GM12865 (cell line): Measurements from ENCODE around the gene CENPF.
A peak's percentile ranks its signal among the peaks of the same experiment; 100 is the strongest.
"Not testable (repeated sequence)": the region's sequence is repeated elsewhere in the genome, so short reads cannot be mapped to it uniquely, and the experiment has no call there.

Experiments
- DNase-seq: peaks from one replicate; pipeline ENCODE4 v3.0.0; 2010; ENCODE audit warnings: low read depth
- H3K4me3 ChIP-seq: 2 replicates; pipeline ENCODE4 v1.5.1; 2011; ENCODE audit warnings: mild to moderate bottlenecking, low read depth, low read length, control low read depth
- TF ChIP-seq, protein P1 (sequence below): IDR thresholded peaks from 2 replicates; pipeline ENCODE4 v1.5.1; 2011; ENCODE audit warnings: low read length, control low read depth, low read depth, inconsistent platforms; ENCODE audit not compliant: insufficient read depth; ENCODE audit errors: missing control alignments

Gene CENPF

DNA sequence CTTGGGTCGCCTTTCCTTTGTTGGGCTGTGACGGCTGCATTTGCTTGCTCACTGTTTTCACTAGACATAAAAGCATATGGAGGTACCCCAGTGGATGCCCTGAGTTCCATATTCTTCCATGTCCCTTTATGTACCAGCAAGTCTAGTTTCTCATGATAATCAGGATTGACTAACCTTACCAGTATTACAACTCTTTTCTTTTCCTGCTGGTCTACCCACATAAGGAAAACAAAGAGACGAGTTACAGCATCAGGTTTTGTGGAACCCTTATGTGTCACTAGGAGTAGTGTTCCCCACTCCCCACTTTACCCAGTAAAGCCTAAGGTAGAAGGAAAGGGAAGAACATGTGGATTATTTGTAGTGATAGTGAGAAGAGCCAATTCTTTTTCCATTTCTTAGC, 16.4 kb upstream of the CENPF start:
- no peak overlapping the region for H3K4me3 ChIP-seq
- TF ChIP-seq, protein P1, sequence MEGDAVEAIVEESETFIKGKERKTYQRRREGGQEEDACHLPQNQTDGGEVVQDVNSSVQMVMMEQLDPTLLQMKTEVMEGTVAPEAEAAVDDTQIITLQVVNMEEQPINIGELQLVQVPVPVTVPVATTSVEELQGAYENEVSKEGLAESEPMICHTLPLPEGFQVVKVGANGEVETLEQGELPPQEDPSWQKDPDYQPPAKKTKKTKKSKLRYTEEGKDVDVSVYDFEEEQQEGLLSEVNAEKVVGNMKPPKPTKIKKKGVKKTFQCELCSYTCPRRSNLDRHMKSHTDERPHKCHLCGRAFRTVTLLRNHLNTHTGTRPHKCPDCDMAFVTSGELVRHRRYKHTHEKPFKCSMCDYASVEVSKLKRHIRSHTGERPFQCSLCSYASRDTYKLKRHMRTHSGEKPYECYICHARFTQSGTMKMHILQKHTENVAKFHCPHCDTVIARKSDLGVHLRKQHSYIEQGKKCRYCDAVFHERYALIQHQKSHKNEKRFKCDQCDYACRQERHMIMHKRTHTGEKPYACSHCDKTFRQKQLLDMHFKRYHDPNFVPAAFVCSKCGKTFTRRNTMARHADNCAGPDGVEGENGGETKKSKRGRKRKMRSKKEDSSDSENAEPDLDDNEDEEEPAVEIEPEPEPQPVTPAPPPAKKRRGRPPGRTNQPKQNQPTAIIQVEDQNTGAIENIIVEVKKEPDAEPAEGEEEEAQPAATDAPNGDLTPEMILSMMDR, result no peak
- no peak for DNase-seq

DNA sequence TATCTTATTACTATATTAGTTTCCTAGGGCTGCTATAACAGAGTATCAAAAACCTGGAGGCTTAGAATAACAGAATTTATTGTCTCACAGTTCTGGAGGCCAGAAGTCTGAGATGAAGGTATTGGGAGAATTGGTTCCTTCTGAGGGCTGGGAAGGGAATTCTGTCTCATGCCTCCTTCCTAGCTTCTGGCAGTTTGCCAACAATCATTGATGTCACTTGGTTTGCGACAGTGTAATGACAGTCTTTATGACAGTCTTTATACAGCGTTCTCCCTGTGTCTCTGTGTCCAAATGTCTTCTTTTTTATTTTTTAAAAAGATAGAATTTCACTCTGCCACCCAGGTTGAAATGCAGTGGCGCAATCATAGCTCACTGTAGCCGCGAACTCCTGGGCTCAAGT, 15.8 kb upstream of the CENPF start:
- H3K4me3 ChIP-seq, result no peak overlapping the region
- TF ChIP-seq, protein P1, result no peak
- DNase-seq, result no peak

DNA sequence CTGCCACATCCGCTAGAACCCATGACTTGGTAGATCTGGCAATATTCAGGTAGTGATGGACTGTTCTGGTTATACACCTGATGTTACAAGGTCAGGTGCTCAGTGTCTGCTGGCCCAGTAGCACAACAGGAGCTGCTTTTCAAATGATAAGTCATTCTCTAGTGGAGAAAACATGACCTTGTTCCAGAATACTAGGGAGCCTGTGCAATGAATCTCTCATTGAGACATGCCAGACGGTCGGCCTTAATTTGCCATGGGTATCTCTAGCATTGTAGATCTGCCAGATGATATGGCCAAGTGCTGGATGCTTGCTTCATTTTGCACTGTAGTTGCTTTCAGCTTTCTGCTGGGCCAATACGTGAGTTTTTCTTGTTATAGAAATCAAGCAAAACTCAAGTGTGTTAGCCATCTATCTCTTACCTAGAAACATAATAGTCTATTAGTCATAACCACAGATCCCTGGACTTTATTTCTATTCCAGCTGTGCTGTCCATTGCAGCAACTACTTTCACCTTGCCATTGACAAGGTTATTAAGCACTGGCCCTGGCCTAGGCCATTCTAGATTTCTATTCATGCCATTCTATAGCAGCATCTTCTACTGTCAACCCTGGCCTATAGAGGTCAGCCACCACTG, 13.9 kb upstream of the CENPF start:
- H3K4me3 ChIP-seq, result no peak overlapping the region
- DNase-seq, result no peak
- TF ChIP-seq, protein P1, result no peak

DNA sequence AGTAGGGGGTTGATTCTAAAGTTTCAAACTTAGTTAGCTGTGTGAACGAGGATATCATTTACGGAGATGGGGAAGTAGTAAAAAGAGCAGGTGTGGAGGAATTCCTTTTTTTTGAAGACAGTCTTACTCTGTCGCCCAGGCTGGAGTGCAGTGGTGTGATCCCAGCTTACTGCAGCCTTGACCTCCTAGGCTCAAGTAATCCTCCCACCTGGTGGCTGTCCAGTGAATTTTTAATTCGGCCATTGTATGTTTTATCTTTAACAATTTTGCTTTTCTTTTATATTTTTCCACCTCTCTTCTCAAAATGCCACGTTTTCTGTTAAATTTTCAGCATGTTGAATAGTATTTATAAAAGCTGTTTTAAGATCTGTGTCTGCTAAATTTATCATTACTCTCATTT, 12.3 kb upstream of the CENPF start:
- H3K4me3 ChIP-seq, result no peak overlapping the region
- DNase-seq, result no peak
- TF ChIP-seq, protein P1, result no peak

DNA sequence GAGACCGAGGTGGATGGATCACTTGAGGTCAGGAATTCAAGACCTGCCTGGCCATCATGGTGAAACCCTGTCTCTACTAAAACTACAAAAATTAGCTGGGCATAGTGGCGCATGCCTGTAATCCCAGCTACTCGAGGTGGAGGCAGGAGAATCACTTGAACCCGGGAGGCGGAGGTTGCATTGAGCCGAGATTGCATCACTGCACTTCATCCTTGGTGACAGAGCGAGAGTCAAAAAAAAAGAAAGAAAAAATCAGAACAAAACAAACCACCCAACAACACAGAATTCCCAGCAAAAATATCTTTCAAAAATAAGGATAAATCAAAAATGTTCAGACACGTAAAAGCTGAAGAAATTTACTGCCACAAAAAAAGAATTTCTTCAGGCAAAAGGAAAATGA, 11.1 kb upstream of the CENPF start:
- DNase-seq, H3K4me3 ChIP-seq: not testable (repeated sequence)

DNA sequence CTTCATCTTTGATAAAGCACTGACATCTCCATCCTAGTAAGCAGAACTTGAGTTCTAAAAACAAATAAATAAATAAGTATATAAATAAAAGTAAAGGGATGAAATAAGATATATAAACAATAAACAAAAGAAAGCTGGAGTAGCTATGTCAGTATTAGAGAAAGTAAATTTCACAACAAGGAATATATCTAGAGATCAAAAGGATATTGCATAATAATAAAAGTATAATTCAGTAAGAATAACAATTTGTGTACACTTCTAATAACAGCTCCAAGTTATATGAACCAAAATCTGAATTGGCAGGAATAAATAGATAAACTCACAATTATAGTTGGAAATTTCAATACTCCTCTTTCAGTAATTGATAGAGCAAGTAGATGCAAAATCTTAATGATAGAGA, 9.8 kb upstream of the CENPF start:
- H3K4me3 ChIP-seq, result no peak overlapping the region
- TF ChIP-seq, protein P1, result no peak
- DNase-seq, result no peak

DNA sequence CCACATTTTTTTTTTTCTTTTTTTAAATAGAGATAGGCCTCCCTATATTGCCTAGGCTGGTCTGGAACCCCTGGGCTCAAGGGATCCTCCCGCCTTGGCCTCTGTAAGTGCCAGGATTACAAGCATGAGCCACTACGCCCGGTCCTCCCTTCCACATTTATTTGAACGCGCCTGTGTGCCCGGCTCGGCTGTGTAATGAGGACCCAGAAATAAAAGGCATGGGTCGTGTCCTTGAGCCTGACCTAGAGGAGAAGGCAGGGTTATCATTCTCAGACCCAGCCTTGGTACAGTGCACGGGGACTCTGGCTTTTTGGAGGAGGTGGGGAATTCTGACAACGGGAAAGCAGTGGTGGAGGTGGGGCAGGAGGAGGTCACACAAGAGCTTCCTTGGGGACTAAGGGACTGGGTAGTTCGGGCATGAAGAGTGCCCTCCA, 841 bp downstream of the CENPF start:
- TF ChIP-seq, protein P1, result no peak
- peak overlapping the region; percentile 99 for H3K4me3 ChIP-seq
- DNase-seq, result peak; percentile 22
